K562 (cell line): Measurements from ENCODE around the gene CDCP1. TPM values are rescaled to one million over a fixed set of nuclear protein-coding genes. Genes with fewer than 3 reads are reported as not detected.

ENCODE experiments used
- ATAC-seq: fragments of 200-7000 bp; cut with Tn5 transposase; 3 replicates; pipeline ENCODE4 v1.9.1; 2020; ENCODE audit warnings: moderate library complexity
- BruUV-seq: library from RNA; stranded (reverse); fragments of 400-500 nt; replicated peaks from 2 replicates; lab custom pipeline; 2021; lab: Mats Ljungman, UMichigan
- CTCF ChIA-PET: fragments of 300-600 bp; formaldehyde crosslinking; extraction: SDS; loops from one replicate; lab custom pipeline; 2021; ENCODE audit warnings: low intra/inter-chr PET ratio; lab: Yijun Ruan, JAX
- POLR2A ChIA-PET: fragments of 300-600, 350-650 bp; sonication (Branson Sonifier 250); formaldehyde crosslinking; extraction: SDS; loops from one replicate; lab custom pipeline; 2021; ENCODE audit warnings: antibody characterized with exemption, inconsistent platforms; lab: Yijun Ruan, JAX
- DNase-seq, 4 experiments: peaks; one replicate each; pipeline versions ENCODE4 v3.0.0 to v3.0.0-alpha.2; 2011 to 2018; ENCODE audit warnings: low spot score in 3 of 4, mixed read lengths in 3 of 4; ENCODE audit errors: extremely low read depth in 1 of 4
- FAIRE-seq: peaks from 2 replicates; lab custom pipeline; 2011; peaks lifted over from hg19 to GRCh38; lab: Jason Lieb, UNC
- H2AFZ ChIP-seq: 2 replicates; pipeline ENCODE4 v1.6.0; 2011; ENCODE audit warnings: low read depth, low read length, control low read depth, inconsistent platforms
- H3K27ac ChIP-seq: fragments of 200-600 bp; 3 replicates; pipeline ENCODE4 v1.8.0; 2011; ENCODE audit warnings: low read depth, mild to moderate bottlenecking, control low read depth, inconsistent platforms, low read length, moderate library complexity, mixed read lengths; ENCODE audit errors: extremely low read depth
- H3K27me3 ChIP-seq, 2 experiments: fragments of 300-600 bp in 1 of 2; 2 replicates in 1 of 2; 3 replicates in 1 of 2; pipeline versions ENCODE4 v1.6.0 to v1.8.0; 2011; ENCODE audit warnings: inconsistent platforms in 2 of 2, low read length in 2 of 2, mild to moderate bottlenecking in 1 of 2, mixed read lengths in 1 of 2, moderate library complexity in 1 of 2; ENCODE audit not compliant: control insufficient read depth in 2 of 2, insufficient read depth in 2 of 2
- H3K36me3 ChIP-seq: fragments of 300-600 bp; 3 replicates; pipeline ENCODE4 v1.8.0; 2011; ENCODE audit warnings: mild to moderate bottlenecking, low read length, inconsistent platforms; ENCODE audit not compliant: control insufficient read depth, insufficient read depth
- H3K4me1 ChIP-seq, 2 experiments: fragments of 200-600 bp in 1 of 2; replicated peaks in 1 of 2; 2 replicates in 1 of 2; 3 replicates in 1 of 2; pipeline versions ENCODE4 v1.5.1 to v1.8.0; 2011; ENCODE audit warnings: inconsistent platforms in 2 of 2, low read length in 2 of 2, mild to moderate bottlenecking in 1 of 2, mixed read lengths in 1 of 2, moderate library complexity in 1 of 2; ENCODE audit not compliant: control insufficient read depth in 2 of 2, insufficient read depth in 2 of 2
- H3K4me2 ChIP-seq: 2 replicates; pipeline ENCODE4 v1.6.1; 2011; ENCODE audit warnings: low read length, control low read depth, inconsistent platforms, mixed read lengths; ENCODE audit not compliant: insufficient read depth
- H3K4me3 ChIP-seq: fragments of 200-600 bp; sonication (generic), shearing (Covaris generic); 2 replicates; pipeline ENCODE4 v1.5.1; 2016; ENCODE audit warnings: control low read depth, inconsistent platforms
- H3K79me2 ChIP-seq: fragments of 200-600 bp; 3 replicates; pipeline ENCODE4 v1.8.0; 2011; ENCODE audit warnings: low read length, inconsistent platforms; ENCODE audit not compliant: control insufficient read depth, insufficient read depth
- H3K9ac ChIP-seq, 2 experiments: 2 replicates each; pipeline versions ENCODE4 v1.6.0 to v1.6.1; 2011; ENCODE audit warnings: low read depth in 2 of 2, low read length in 2 of 2, control low read depth in 1 of 2, inconsistent platforms in 1 of 2, mild to moderate bottlenecking in 1 of 2, mixed read lengths in 1 of 2; ENCODE audit not compliant: insufficient read depth in 1 of 2
- H3K9me1 ChIP-seq: one replicate; pipeline ENCODE4 v1.6.0; 2011; ENCODE audit warnings: inconsistent platforms, mild to moderate bottlenecking, low read length, moderate library complexity; ENCODE audit not compliant: control insufficient read depth, insufficient read depth
- H3K9me3 ChIP-seq: replicated peaks from 2 replicates; pipeline ENCODE4 v1.5.1; 2011; ENCODE audit warnings: low read depth, low read length, inconsistent platforms; ENCODE audit not compliant: control insufficient read depth, insufficient read depth
- H4K20me1 ChIP-seq: replicated peaks from 2 replicates; pipeline ENCODE4 v1.6.1; 2011; ENCODE audit warnings: low read length, inconsistent platforms, mixed read lengths; ENCODE audit not compliant: control insufficient read depth, insufficient read depth
- HCFC1 ChIP-seq: IDR thresholded peaks from 2 replicates; pipeline ENCODE4 v1.6.1; 2012; ENCODE audit warnings: low read depth, low read length, improper control_type of control experiment
- HNRNPLL ChIP-seq: fragments of 200-400 bp; formaldehyde crosslinking; IDR thresholded peaks from 2 replicates; pipeline ENCODE4 v1.6.1; 2017; ENCODE audit warnings: low read length, low read depth, mild to moderate bottlenecking; ENCODE audit not compliant: poor library complexity, severe bottlenecking
- MIER1 ChIP-seq: fragments of 450-650 bp; IDR thresholded peaks from 2 replicates; pipeline ENCODE4 v1.6.1; 2016; ENCODE audit warnings: antibody characterized with exemption, mild to moderate bottlenecking, low read depth
- RBM14 ChIP-seq: fragments of 200-400 bp; formaldehyde crosslinking; IDR thresholded peaks from 2 replicates; pipeline ENCODE4 v1.6.1; 2018; ENCODE audit warnings: low read depth, mild to moderate bottlenecking, low read length, moderate library complexity, borderline replicate concordance; ENCODE audit not compliant: insufficient read depth
- SNAPC5 ChIP-seq: fragments of 250-450 bp; sonication (Bioruptor Pico); IDR thresholded peaks from 2 replicates; pipeline ENCODE4 v1.8.0; 2021; ENCODE audit warnings: moderate library complexity, mild to moderate bottlenecking, inconsistent platforms
- SPI1 ChIP-seq: IDR thresholded peaks from 2 replicates; pipeline ENCODE4 v1.6.1; 2011; ENCODE audit warnings: low read depth, low read length, control low read depth, borderline replicate concordance
- TRIM24 ChIP-seq, 2 experiments: fragments of 450-650 bp; IDR thresholded peaks; 2 replicates each; pipeline ENCODE4 v1.6.1; 2016
- ZNF253 ChIP-seq: fragments of 250-450 bp; sonication (Bioruptor Pico); conservative IDR thresholded peaks from 2 replicates; pipeline ENCODE4 v1.6.1; 2021; ENCODE audit warnings: mild to moderate bottlenecking
- ZNF589 ChIP-seq: fragments of 200-800 bp; sonication (Bioruptor generic); IDR thresholded peaks from 2 replicates; pipeline ENCODE4 v1.6.1; 2016; ENCODE audit warnings: low read depth, missing genetic modification characterization, missing compliant biosample characterization
- ZNF707 ChIP-seq: fragments of 250-450 bp; sonication (Bioruptor Pico); conservative IDR thresholded peaks from 2 replicates; pipeline ENCODE4 v1.8.0; 2022; ENCODE audit warnings: inconsistent platforms, mild to moderate bottlenecking, moderate library complexity
- WGBS: fragments of 100-300 bp; shearing (Covaris generic); methylation state at CpG from one replicate; pipeline ENCODE4 v1.1.6; 2016; ENCODE audit warnings: low coverage, mixed read lengths; ENCODE audit not compliant: insufficient coverage; ENCODE audit errors: missing lambda C conversion rate; 5-methylcytosine and 5-hydroxymethylcytosine counted together
- in situ Hi-C: fragments of 300-500 bp; cut with MboI; formaldehyde crosslinking; loops from 4 replicates; pipeline ENCODE4 v1.15.0; 2018; ENCODE audit warnings: inconsistent platforms, mixed read lengths
- intact Hi-C: fragments of 100-400 bp; cut with micrococcal nuclease; formaldehyde crosslinking; loops from 2 replicates; pipeline ENCODE4 v1.14.2; 2022
- polyA plus RNA-seq, 8 experiments: library from polyadenylated mRNA; depleted of rRNA in 4 of 8; stranded (reverse) in 5 of 8; unstranded in 3 of 8; fragments of >200 nt; fragmentation: Nextera tagmentation in 2 of 8; fragmentation: Illumina TruSeq in 1 of 8; extraction: Ambion mirVana in 2 of 8; extraction: Trizol in 1 of 8; gene quantifications; 2 replicates each; pipeline versions ENCODE4 v1.2.1 to v1.2.3, GENCODE V29; 2011 to 2014; ENCODE audit warnings: inconsistent platforms in 1 of 8, missing spikeins in 1 of 8
- total RNA-seq, 7 experiments: library from RNA; depleted of rRNA in 6 of 7; stranded (reverse); fragments of >200 nt in 6 of 7; fragmentation: Illumina TruSeq in 2 of 7; extraction: Trizol in 2 of 7; gene quantifications; 2 replicates each; pipeline versions ENCODE4 v1.2.1 to v1.2.3, GENCODE V29; 2011 to 2021; ENCODE audit warnings: low replicate concordance in 1 of 7
- TF ChIP-seq, protein P1 (sequence below), 2 experiments: fragments of 450-650 bp; IDR thresholded peaks; 2 replicates each; pipeline ENCODE4 v1.6.1; 2016; ENCODE audit warnings: mild to moderate bottlenecking in 2 of 2, borderline replicate concordance in 1 of 2, low read depth in 1 of 2, moderate library complexity in 1 of 2
- TF ChIP-seq, protein P2 (sequence below): fragments of 450-650 bp; conservative IDR thresholded peaks from 2 replicates; pipeline ENCODE4 v1.6.1; 2016; ENCODE audit warnings: missing genetic modification characterization, low read depth, mild to moderate bottlenecking, missing compliant biosample characterization, moderate library complexity

CDCP1 gene
- total and polyA plus RNA-seq, 9 of the 15 experiments (the other 6 are each of a cell fraction or from before 2014, with no cell fraction given), result 3.9 to 16.4 (median 5.2) TPM

GRCh38 chr3:45130476-45130875 lies 15.7 kb downstream of the CDCP1 start:
- Histone ChIP-seq H3K4me3 (no peak overlapping the region), H3K9me1 (peaks cover 3% of the 10 kb centered on the region), H3K9me3 (0 out of 2 replicates have a peak, but pooled peaks cover 2% of the 10 kb centered on the region), H3K4me1 (peaks cover 17 to 58% of the 10 kb centered on the region in 2 experiments), H3K27ac (no peak overlapping the region), H3K27me3 (no peaks in the 10 kb centered on the region), H3K4me2 (no peak overlapping the region), H3K36me3 (peaks cover 7% of the 10 kb centered on the region), H4K20me1 (no peaks in the 10 kb centered on the region), H3K9ac (no peak overlapping the region), H3K79me2 (peaks cover 33% of the 10 kb centered on the region), H2AFZ (0 out of 2 replicates have a peak overlapping the region, but pooled peaks have one; percentile 3)
- CTCF ChIA-PET, result no interaction called here
- BruUV-seq, result no TSS peak
- intact Hi-C loops, result no loop called here
- FAIRE-seq (no peak), DNase-seq (no peak), ATAC-seq (no peak)
- in situ Hi-C loops, result no loop called here
- TF ChIP-seq ZNF253 (CRISPR knock-in tag) (no peak), HCFC1 (no peak), ZNF707 (CRISPR knock-in tag) (no peak), SNAPC5 (no peak), RBM14 (no peak), ZNF589 (no peak), TRIM24 (IDR thresholded peaks at IDR 0.05) (no peak), SPI1 (no peak), MIER1 (no peak), HNRNPLL (no peak)
- TF ChIP-seq, protein P1, sequence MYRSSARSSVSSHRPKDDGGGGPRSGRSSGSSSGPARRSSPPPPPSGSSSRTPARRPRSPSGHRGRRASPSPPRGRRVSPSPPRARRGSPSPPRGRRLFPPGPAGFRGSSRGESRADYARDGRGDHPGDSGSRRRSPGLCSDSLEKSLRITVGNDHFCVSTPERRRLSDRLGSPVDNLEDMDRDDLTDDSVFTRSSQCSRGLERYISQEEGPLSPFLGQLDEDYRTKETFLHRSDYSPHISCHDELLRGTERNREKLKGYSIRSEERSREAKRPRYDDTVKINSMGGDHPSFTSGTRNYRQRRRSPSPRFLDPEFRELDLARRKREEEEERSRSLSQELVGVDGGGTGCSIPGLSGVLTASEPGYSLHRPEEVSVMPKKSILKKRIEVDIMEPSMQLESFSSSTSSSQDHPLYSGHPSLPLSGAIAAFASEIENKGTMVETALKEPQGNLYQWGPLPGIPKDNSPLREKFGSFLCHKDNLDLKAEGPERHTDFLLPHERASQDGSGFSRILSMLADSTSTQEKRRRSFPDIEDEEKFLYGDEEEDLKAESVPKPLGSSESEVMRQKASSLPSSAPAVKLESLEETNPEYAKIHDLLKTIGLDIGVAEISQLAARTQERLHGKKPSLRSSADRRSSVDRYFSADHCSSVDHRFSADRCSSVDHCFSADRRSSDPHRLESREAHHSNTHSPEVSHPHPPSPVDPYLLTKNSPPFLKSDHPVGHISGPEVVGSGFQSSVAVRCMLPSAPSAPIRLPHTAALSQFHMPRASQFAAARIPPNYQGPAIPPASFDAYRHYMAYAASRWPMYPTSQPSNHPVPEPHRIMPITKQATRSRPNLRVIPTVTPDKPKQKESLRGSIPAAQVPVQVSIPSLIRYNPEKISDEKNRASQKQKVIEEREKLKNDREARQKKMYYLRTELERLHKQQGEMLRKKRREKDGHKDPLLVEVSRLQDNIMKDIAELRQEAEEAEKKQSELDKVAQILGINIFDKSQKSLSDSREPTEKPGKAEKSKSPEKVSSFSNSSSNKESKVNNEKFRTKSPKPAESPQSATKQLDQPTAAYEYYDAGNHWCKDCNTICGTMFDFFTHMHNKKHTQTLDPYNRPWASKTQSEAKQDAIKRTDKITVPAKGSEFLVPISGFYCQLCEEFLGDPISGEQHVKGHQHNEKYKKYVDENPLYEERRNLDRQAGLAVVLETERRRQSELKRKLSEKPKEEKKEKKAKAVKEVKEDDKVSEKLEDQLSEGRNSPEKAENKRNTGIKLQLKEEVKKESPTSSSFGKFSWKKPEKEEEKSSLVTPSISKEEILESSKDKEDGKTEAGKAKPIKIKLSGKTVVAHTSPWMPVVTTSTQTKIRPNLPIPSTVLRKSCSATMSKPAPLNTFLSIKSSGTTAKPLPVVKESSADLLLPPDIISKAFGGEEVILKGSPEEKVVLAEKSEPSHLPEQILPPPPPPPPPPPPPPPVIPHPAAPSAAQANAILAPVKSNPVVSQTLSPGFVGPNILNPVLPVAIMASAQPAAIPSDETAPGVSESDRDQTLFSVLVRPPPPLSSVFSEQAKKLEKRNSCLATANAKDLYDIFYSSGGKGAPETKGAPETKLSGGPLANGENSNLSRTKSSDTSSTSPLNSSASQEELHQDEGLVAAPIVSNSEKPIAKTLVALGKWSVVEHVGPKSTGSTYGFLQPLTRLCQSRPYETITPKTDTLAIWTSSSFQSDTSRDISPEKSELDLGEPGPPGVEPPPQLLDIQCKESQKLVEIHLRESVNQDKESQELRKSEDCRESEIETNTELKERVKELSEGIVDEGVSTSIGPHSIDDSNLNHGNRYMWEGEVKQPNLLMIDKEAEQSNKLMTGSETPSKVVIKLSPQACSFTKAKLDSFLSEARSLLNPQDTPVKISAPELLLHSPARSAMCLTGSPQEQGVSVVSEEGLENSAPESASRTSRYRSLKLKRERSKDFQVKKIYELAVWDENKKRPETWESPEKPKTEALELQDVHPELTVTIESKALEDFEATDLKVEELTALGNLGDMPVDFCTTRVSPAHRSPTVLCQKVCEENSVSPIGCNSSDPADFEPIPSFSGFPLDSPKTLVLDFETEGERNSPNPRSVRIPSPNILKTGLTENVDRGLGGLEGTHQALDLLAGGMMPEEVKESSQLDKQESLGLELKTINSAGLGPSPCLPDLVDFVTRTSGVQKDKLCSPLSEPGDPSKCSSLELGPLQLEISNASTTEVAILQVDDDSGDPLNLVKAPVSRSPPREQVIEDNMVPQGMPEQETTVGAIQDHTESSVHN (IDR thresholded peaks at IDR 0.05; ENCODE audit: borderline replicate concordance in 1 of 2, low read depth in 1 of 2), result no peak
- TF ChIP-seq, protein P2, sequence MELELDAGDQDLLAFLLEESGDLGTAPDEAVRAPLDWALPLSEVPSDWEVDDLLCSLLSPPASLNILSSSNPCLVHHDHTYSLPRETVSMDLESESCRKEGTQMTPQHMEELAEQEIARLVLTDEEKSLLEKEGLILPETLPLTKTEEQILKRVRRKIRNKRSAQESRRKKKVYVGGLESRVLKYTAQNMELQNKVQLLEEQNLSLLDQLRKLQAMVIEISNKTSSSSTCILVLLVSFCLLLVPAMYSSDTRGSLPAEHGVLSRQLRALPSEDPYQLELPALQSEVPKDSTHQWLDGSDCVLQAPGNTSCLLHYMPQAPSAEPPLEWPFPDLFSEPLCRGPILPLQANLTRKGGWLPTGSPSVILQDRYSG (tag), result no peak
- POLR2A ChIA-PET, result interaction anchor here (0.6 to 1.6 kb wide), 4 partner anchors 8 to 1511 kb away, joined by 3 to 6 read pairs (median 4); no protein-coding TSS in a partner anchor
- 78% methylated on average over 3 of the region's 3 CpGs for WGBS
